Measurements from ENCODE around the gene ANP32A. TPM values are rescaled to one million over a fixed set of nuclear protein-coding genes. Genes with fewer than 3 reads are reported as not detected.
A peak's percentile ranks its signal among the peaks of the same experiment; 100 is the strongest.

Gene ANP32A
- total and polyA plus RNA-seq, 2 experiments from 2014 or later = 59.4 to 114 TPM

- DNase-seq (ENCODE audit: low spot score) = no peak
- Histone ChIP-seq H3K36me3 (replicated peaks; ENCODE audit: insufficient read depth, low read depth) (no peaks in the 10 kb centered on the region), H3K27me3 (no peaks in the 10 kb centered on the region), H3K79me2 (peaks cover 94% of the 10 kb centered on the region), H3K4me2 (peak overlapping the region; percentile 82), H3K27ac (peak overlapping the region; percentile 99), H2AFZ (no peak overlapping the region), H3K4me3 (peak overlapping the region; percentile 96), H3K4me1 (ENCODE audit: insufficient read depth) (peaks cover 38% of the 10 kb centered on the region), H3K9me3 (ENCODE audit: low read depth) (no peaks in the 10 kb centered on the region), H3K9me2 (replicated peaks; ENCODE audit: insufficient read depth) (no peaks in the 10 kb centered on the region), H4K20me1 (ENCODE audit: insufficient read depth, poor library complexity, severe bottlenecking) (peaks cover 43% of the 10 kb centered on the region)
- 73% methylated on average over 4 of the region's 4 CpGs for WGBS (ENCODE audit: low lambda C conversion rate, missing lambda C conversion rate)
- TF ChIP-seq EZH2 (IDR thresholded peaks at IDR 0.05; ENCODE audit: borderline replicate concordance) (no peak), CTCF (IDR thresholded peaks at IDR 0.05; ENCODE audit: poor library complexity) (no peak)
Measured at GRCh38 chr15:68816158-68816557, 4.5 kb downstream of the ANP32A start.

GRCh38 chr15:68815598-68815997 is 5.1 kb downstream of the ANP32A start:
- Histone ChIP-seq H3K4me2 (peak overlapping the region; percentile 82), H3K4me1 (ENCODE audit: insufficient read depth) (peaks cover 38% of the 10 kb centered on the region), H3K36me3 (replicated peaks; ENCODE audit: insufficient read depth, low read depth) (no peaks in the 10 kb centered on the region), H4K20me1 (ENCODE audit: insufficient read depth, poor library complexity, severe bottlenecking) (peaks cover 49% of the 10 kb centered on the region), H3K9me2 (replicated peaks; ENCODE audit: insufficient read depth) (no peaks in the 10 kb centered on the region), H2AFZ (no peak overlapping the region), H3K27me3 (no peaks in the 10 kb centered on the region), H3K27ac (peak overlapping the region; percentile 99), H3K79me2 (peaks cover 99% of the 10 kb centered on the region), H3K4me3 (no peak overlapping the region), H3K9me3 (ENCODE audit: low read depth) (no peaks in the 10 kb centered on the region)
- TF ChIP-seq EZH2phosphoT487 (IDR thresholded peaks at IDR 0.05; ENCODE audit: low read depth, severe bottlenecking, unreplicated experiment) (no peak), EZH2 (IDR thresholded peaks at IDR 0.05; ENCODE audit: borderline replicate concordance) (no peak), CTCF (IDR thresholded peaks at IDR 0.05; ENCODE audit: poor library complexity) (no peak)
- WGBS (ENCODE audit: low lambda C conversion rate, missing lambda C conversion rate) = 70% methylated on average over 4 of the region's 4 CpGs
- no peak for DNase-seq (ENCODE audit: low spot score)

- Histone ChIP-seq H3K4me1 (ENCODE audit: insufficient read depth) (peaks cover 38% of the 10 kb centered on the region), H4K20me1 (ENCODE audit: insufficient read depth, poor library complexity, severe bottlenecking) (peaks cover 59% of the 10 kb centered on the region), H2AFZ (no peak overlapping the region), H3K27me3 (no peaks in the 10 kb centered on the region), H3K9me3 (ENCODE audit: low read depth) (no peaks in the 10 kb centered on the region), H3K79me2 (peaks cover 99% of the 10 kb centered on the region), H3K4me3 (no peak overlapping the region), H3K27ac (no peak overlapping the region), H3K36me3 (replicated peaks; ENCODE audit: insufficient read depth, low read depth) (no peaks in the 10 kb centered on the region), H3K9me2 (replicated peaks; ENCODE audit: insufficient read depth) (no peaks in the 10 kb centered on the region), H3K4me2 (no peak overlapping the region)
- TF ChIP-seq EZH2 (IDR thresholded peaks at IDR 0.05; ENCODE audit: borderline replicate concordance) = no peak
- no peak for TF ChIP-seq EZH2phosphoT487 (IDR thresholded peaks at IDR 0.05; ENCODE audit: low read depth, severe bottlenecking, unreplicated experiment)
- no peak for TF ChIP-seq CTCF (IDR thresholded peaks at IDR 0.05; ENCODE audit: poor library complexity)
- DNase-seq (ENCODE audit: low spot score) = no peak
- WGBS (ENCODE audit: low lambda C conversion rate, missing lambda C conversion rate) = 74% methylated on average over 6 of the region's 6 CpGs
Measured at GRCh38 chr15:68814596-68814995, 6.1 kb downstream of the ANP32A start.
